Measurements from ENCODE around the gene CUL5.
"Not testable (repeated sequence)": the region's sequence is repeated elsewhere in the genome, so short reads cannot be mapped to it uniquely, and the experiment has no call there.

The CUL5 gene

GRCh38 chr11:108003623-108004022, 5.1 kb upstream of the CUL5 start:
- H3K27ac Mint-ChIP-seq: no peak overlapping the region
- H3K36me3 Mint-ChIP-seq (ENCODE audit: low read depth): peaks cover under 1% of the 10 kb centered on the region

GRCh38 chr11:108007819-108008218, 879 bp upstream of the CUL5 start:
- peaks cover 6% of the 10 kb centered on the region for H3K27me3 Mint-ChIP-seq
- no peaks in the 10 kb centered on the region for H3K9me3 Mint-ChIP-seq
- H3K4me3 Mint-ChIP-seq: no peak overlapping the region
- peaks cover 15% of the 10 kb centered on the region for H3K36me3 Mint-ChIP-seq (ENCODE audit: low read depth)
- H3K4me1 Mint-ChIP-seq (ENCODE audit: low read depth): no peaks in the 10 kb centered on the region
- no peak overlapping the region for H3K27ac Mint-ChIP-seq
- intact Hi-C loops (cut with micrococcal nuclease): loop anchor here (10.0 kb wide), 1 partner anchor 657 kb away; the partner anchor contains the start of gene DDX10

More at GRCh38 chr11:108003623-108004022, 5.1 kb upstream of the CUL5 start:
- Mint-ChIP-seq H3K4me1 (ENCODE audit: low read depth) (peaks cover 5% of the 10 kb centered on the region), H3K27me3 (peaks cover 12% of the 10 kb centered on the region), H3K4me3 (no peak overlapping the region), H3K9me3 (no peaks in the 10 kb centered on the region)
- intact Hi-C loops (cut with micrococcal nuclease): loop anchor here (10.0 kb wide), 1 partner anchor 661 kb away; the partner anchor contains the start of gene DDX10

- Mint-ChIP-seq H3K9me3 (no peaks in the 10 kb centered on the region), H3K27me3 (no peaks in the 10 kb centered on the region), H3K36me3 (ENCODE audit: low read depth) (peaks cover 15% of the 10 kb centered on the region), H3K27ac (peak overlapping the region; percentile 99), H3K4me1 (ENCODE audit: low read depth) (no peaks in the 10 kb centered on the region), H3K4me3 (peak overlapping the region; percentile 89)
- intact Hi-C loops (cut with micrococcal nuclease): loop anchor here (1.0 to 10.0 kb wide), 3 partner anchors 81 to 655 kb away; partner anchors contain the start of genes C11orf65, DDX10 and RAB39A
Observed at GRCh38 chr11:108009497-108010370, 1.0 kb downstream of the CUL5 start.

- Mint-ChIP-seq H3K36me3 (ENCODE audit: low read depth) (peaks cover 34% of the 10 kb centered on the region), H3K4me1 (ENCODE audit: low read depth) (no peaks in the 10 kb centered on the region), H3K27me3 (no peaks in the 10 kb centered on the region), H3K4me3 (no peak overlapping the region), H3K9me3 (no peaks in the 10 kb centered on the region), H3K27ac (no peak overlapping the region)
- intact Hi-C loops (cut with micrococcal nuclease): loop anchor here (10.0 kb wide), 1 partner anchor 453 kb away; the partner anchor contains the start of gene C11orf65
Observed at GRCh38 chr11:108012139-108012725, 3.5 kb downstream of the CUL5 start.

- H3K27ac Mint-ChIP-seq: no peak overlapping the region
- peaks cover 13% of the 10 kb centered on the region for H3K4me1 Mint-ChIP-seq (ENCODE audit: low read depth)
- no peaks in the 10 kb centered on the region for H3K9me3 Mint-ChIP-seq
- peaks cover 27% of the 10 kb centered on the region for H3K36me3 Mint-ChIP-seq (ENCODE audit: low read depth)
- intact Hi-C loops (cut with micrococcal nuclease): loop anchor here (10.0 kb wide), 1 partner anchor 448 kb away; the partner anchor contains the start of gene C11orf65
- H3K4me3 Mint-ChIP-seq: no peak overlapping the region
- H3K27me3 Mint-ChIP-seq: no peaks in the 10 kb centered on the region
Observed at GRCh38 chr11:108016647-108017046, 7.9 kb downstream of the CUL5 start.

GRCh38 chr11:108018708-108019107, 10.0 kb downstream of the CUL5 start:
- intact Hi-C loops (cut with micrococcal nuclease): loop anchor here (10.0 kb wide), 1 partner anchor 446 kb away; the partner anchor contains the start of gene C11orf65
- no peak overlapping the region for H3K27ac Mint-ChIP-seq
- H3K9me3 Mint-ChIP-seq: no peaks in the 10 kb centered on the region
- no peak overlapping the region for H3K4me3 Mint-ChIP-seq
- H3K36me3 Mint-ChIP-seq (ENCODE audit: low read depth): peaks cover 27% of the 10 kb centered on the region
- no peaks in the 10 kb centered on the region for H3K27me3 Mint-ChIP-seq
- H3K4me1 Mint-ChIP-seq (ENCODE audit: low read depth): peaks cover 13% of the 10 kb centered on the region

- H3K27me3 Mint-ChIP-seq: no peaks in the 10 kb centered on the region
- intact Hi-C loops (cut with micrococcal nuclease): loop anchor here (10.0 kb wide), 1 partner anchor 445 kb away; the partner anchor contains the start of gene C11orf65
Observed at GRCh38 chr11:108019870-108020540, 11.3 kb downstream of the CUL5 start.

GRCh38 chr11:108025387-108026080, 16.8 kb downstream of the CUL5 start:
- no peaks in the 10 kb centered on the region for H3K27me3 Mint-ChIP-seq
- peaks cover 20% of the 10 kb centered on the region for H3K36me3 Mint-ChIP-seq (ENCODE audit: low read depth)
- H3K4me1 Mint-ChIP-seq (ENCODE audit: low read depth): peaks cover 21% of the 10 kb centered on the region
- H3K27ac Mint-ChIP-seq: no peak overlapping the region
- H3K4me3 Mint-ChIP-seq: no peak overlapping the region
- intact Hi-C loops (cut with micrococcal nuclease): no loop called here
- H3K9me3 Mint-ChIP-seq: no peaks in the 10 kb centered on the region

More at GRCh38 chr11:108019870-108020540, 11.3 kb downstream of the CUL5 start:
- Mint-ChIP-seq H3K36me3 (ENCODE audit: low read depth) (peaks cover 27% of the 10 kb centered on the region), H3K4me3 (no peak overlapping the region), H3K27ac (no peak overlapping the region), H3K4me1 (ENCODE audit: low read depth) (peaks cover 17% of the 10 kb centered on the region), H3K9me3 (no peaks in the 10 kb centered on the region)

- Mint-ChIP-seq H3K36me3 (ENCODE audit: low read depth) (peaks cover 32% of the 10 kb centered on the region), H3K4me1 (ENCODE audit: low read depth) (peaks cover 21% of the 10 kb centered on the region), H3K27me3 (no peaks in the 10 kb centered on the region), H3K9me3 (no peaks in the 10 kb centered on the region), H3K4me3 (no peak overlapping the region), H3K27ac (no peak overlapping the region)
- intact Hi-C loops (cut with micrococcal nuclease): no loop called here
Observed at GRCh38 chr11:108027057-108027456, 18.4 kb downstream of the CUL5 start.

GRCh38 chr11:108028822-108029441, 20.2 kb downstream of the CUL5 start:
- peaks cover 21% of the 10 kb centered on the region for H3K4me1 Mint-ChIP-seq (ENCODE audit: low read depth)
- intact Hi-C loops (cut with micrococcal nuclease): not testable (repeated sequence)

GRCh38 chr11:108031604-108032003, 22.9 kb downstream of the CUL5 start:
- H3K27me3 Mint-ChIP-seq; H3K4me1 Mint-ChIP-seq (ENCODE audit: low read depth); intact Hi-C loops (cut with micrococcal nuclease); H3K4me3 Mint-ChIP-seq; H3K27ac Mint-ChIP-seq; H3K9me3 Mint-ChIP-seq: not testable (repeated sequence)
- peaks cover 53% of the 10 kb centered on the region for H3K36me3 Mint-ChIP-seq (ENCODE audit: low read depth)

More at GRCh38 chr11:108028822-108029441, 20.2 kb downstream of the CUL5 start:
- H3K36me3 Mint-ChIP-seq (ENCODE audit: low read depth): peaks cover 35% of the 10 kb centered on the region
- not testable (repeated sequence) for H3K4me3 Mint-ChIP-seq, H3K27ac Mint-ChIP-seq, H3K9me3 Mint-ChIP-seq, H3K27me3 Mint-ChIP-seq

GRCh38 chr11:108032800-108033199, 24.1 kb downstream of the CUL5 start:
- no peak overlapping the region for H3K27ac Mint-ChIP-seq

GRCh38 chr11:108034034-108034433, 25.3 kb downstream of the CUL5 start:
- Mint-ChIP-seq H3K27ac (no peak overlapping the region), H3K27me3 (no peaks in the 10 kb centered on the region), H3K4me3 (no peak overlapping the region), H3K9me3 (no peaks in the 10 kb centered on the region), H3K36me3 (ENCODE audit: low read depth) (peaks cover 61% of the 10 kb centered on the region), H3K4me1 (ENCODE audit: low read depth) (no peaks in the 10 kb centered on the region)
- intact Hi-C loops (cut with micrococcal nuclease): no loop called here

More at GRCh38 chr11:108032800-108033199, 24.1 kb downstream of the CUL5 start:
- Mint-ChIP-seq H3K4me1 (ENCODE audit: low read depth) (no peaks in the 10 kb centered on the region), H3K4me3 (no peak overlapping the region), H3K36me3 (ENCODE audit: low read depth) (peaks cover 58% of the 10 kb centered on the region), H3K27me3 (no peaks in the 10 kb centered on the region), H3K9me3 (no peaks in the 10 kb centered on the region)
- intact Hi-C loops (cut with micrococcal nuclease): no loop called here
